ENCODE measurements around the gene ITCH. TPM values are rescaled to one million over a fixed set of nuclear protein-coding genes. Genes with fewer than 3 reads are reported as not detected.

ITCH gene
- total and polyA plus RNA-seq, 7 experiments from 2014 or later: 14.6 to 70.4 (median 58.9) TPM

DNA sequence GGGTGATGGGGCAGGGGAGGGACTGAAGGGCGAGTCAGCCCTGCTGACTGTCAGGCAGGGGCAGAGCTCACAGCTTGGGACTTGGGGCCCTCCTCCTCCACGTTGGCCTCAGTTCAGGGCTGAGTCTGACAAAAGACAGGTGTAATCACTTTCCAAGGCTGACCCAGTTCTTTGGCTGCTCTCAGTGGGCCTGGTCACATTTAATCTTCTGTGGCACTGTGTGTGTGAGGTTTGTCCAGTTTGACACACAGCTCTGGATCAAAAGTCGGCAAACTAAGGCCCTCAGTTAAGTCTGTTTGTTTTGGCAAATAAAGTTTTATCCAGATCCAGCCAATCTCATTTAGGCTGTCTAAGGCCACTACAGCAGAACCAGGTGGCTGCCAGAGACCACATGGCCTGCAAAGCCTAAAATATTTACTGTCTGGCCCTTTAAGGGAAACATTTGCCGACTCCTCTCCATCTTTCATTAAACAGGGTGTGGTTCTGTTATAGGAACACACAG lies 190.3 kb downstream of the ITCH start:
- Histone ChIP-seq H3K27ac (ENCODE audit: low read depth, low read length) (no peak overlapping the region), H3K36me3 (ENCODE audit: control insufficient read depth in 2 of 3, insufficient read depth in 3 of 3, low read length in 3 of 3) (no peaks in the 10 kb centered on the region), H3K27me3 (ENCODE audit: control insufficient read depth in 2 of 2, insufficient read depth in 2 of 2, low read length in 2 of 2) (no peaks in the 10 kb centered on the region), H3K4me3 (ENCODE audit: low read length) (no peak overlapping the region), H3K9me3 (ENCODE audit: control insufficient read depth in 2 of 3, low read length in 3 of 3) (no peaks in the 10 kb centered on the region), H3K4me1 (ENCODE audit: control insufficient read depth in 2 of 2, insufficient read depth in 2 of 2, low read length in 2 of 2) (peaks cover 4 to 8% of the 10 kb centered on the region in 2 donors)
- H3K36me3 Mint-ChIP-seq: no peaks in the 10 kb centered on the region
- ChIA-PET POLR2A (no interaction called here), CTCF (no interaction called here)
- no peak overlapping the region for H3K4me3 Mint-ChIP-seq
- intact Hi-C loops (cut with micrococcal nuclease): no loop called here
- H3K27me3 Mint-ChIP-seq: no peaks in the 10 kb centered on the region
- DNase-seq (no peak), ATAC-seq (no peak)
- no peaks in the 10 kb centered on the region for H3K9me3 Mint-ChIP-seq
- peaks cover 8 to 16% (median 13%) of the 10 kb centered on the region in 7 donors for H3K4me1 Mint-ChIP-seq
- H3K27ac Mint-ChIP-seq: no peak overlapping the region

DNA sequence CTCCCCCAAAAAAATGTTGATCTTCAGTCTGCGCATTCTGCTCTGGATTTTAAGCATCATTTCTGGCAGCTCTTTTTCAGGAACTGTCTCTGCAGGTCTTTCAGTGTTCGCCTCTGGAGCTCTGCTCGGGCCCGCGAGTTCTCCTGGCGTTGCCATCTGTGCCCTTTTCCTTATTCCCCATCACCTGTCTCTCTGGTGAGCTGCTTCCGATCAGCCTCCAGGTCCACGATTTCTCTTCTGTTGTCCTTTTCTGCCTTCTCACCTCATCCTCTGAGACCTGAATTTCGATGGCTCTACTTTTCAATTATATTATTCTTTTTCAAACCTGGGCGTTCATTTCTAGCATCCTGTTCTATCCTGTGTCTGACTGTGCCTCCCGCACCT lies 194.9 kb downstream of the ITCH start:
- DNase-seq: no peak
- H3K36me3 Mint-ChIP-seq: peaks cover 0 to 2% (median 0%) of the 10 kb centered on the region in 5 donors
- intact Hi-C loops (cut with micrococcal nuclease): loop anchor here (1.0 to 2.0 kb wide), 8 partner anchors 13 to 825 kb away; partner anchors contain the start of genes AHCY (in 2 of the 2), DYNLRB1 (in 1 of the 2) and TP53INP2 (in 1 of the 2)
- Histone ChIP-seq H3K27me3 (ENCODE audit: control insufficient read depth in 2 of 2, insufficient read depth in 2 of 2, low read length in 2 of 2) (no peaks in the 10 kb centered on the region), H3K4me3 (ENCODE audit: low read length) (peak overlapping the region; percentile 70), H3K4me1 (ENCODE audit: control insufficient read depth in 2 of 2, insufficient read depth in 2 of 2, low read length in 2 of 2) (peaks cover 4 to 8% of the 10 kb centered on the region in 2 donors), H3K36me3 (ENCODE audit: control insufficient read depth in 2 of 3, insufficient read depth in 3 of 3, low read length in 3 of 3) (no peaks in the 10 kb centered on the region), H3K9me3 (ENCODE audit: control insufficient read depth in 2 of 3, low read length in 3 of 3) (no peaks in the 10 kb centered on the region), H3K27ac (ENCODE audit: low read depth, low read length) (peak overlapping the region; percentile 97)
- POLR2A ChIA-PET: interaction anchor here (0.5 to 1.2 kb wide), 4 partner anchors 14 to 924 kb away, joined by 3 read pairs; partner anchors contain the start of genes DYNLRB1 and ITCH
- peaks cover 0 to 2% (median 0%) of the 10 kb centered on the region in 11 donors for H3K9me3 Mint-ChIP-seq
- peak overlapping the region; percentile 70 to 95 (median 88) for H3K27ac Mint-ChIP-seq
- CTCF ChIA-PET: no interaction called here
- peak overlapping the region; percentile 68 to 90 (median 85) for H3K4me3 Mint-ChIP-seq
- H3K27me3 Mint-ChIP-seq: no peaks in the 10 kb centered on the region
- H3K4me1 Mint-ChIP-seq: peaks cover 8 to 14% (median 13%) of the 10 kb centered on the region in 7 donors
- no peak for ATAC-seq

DNA sequence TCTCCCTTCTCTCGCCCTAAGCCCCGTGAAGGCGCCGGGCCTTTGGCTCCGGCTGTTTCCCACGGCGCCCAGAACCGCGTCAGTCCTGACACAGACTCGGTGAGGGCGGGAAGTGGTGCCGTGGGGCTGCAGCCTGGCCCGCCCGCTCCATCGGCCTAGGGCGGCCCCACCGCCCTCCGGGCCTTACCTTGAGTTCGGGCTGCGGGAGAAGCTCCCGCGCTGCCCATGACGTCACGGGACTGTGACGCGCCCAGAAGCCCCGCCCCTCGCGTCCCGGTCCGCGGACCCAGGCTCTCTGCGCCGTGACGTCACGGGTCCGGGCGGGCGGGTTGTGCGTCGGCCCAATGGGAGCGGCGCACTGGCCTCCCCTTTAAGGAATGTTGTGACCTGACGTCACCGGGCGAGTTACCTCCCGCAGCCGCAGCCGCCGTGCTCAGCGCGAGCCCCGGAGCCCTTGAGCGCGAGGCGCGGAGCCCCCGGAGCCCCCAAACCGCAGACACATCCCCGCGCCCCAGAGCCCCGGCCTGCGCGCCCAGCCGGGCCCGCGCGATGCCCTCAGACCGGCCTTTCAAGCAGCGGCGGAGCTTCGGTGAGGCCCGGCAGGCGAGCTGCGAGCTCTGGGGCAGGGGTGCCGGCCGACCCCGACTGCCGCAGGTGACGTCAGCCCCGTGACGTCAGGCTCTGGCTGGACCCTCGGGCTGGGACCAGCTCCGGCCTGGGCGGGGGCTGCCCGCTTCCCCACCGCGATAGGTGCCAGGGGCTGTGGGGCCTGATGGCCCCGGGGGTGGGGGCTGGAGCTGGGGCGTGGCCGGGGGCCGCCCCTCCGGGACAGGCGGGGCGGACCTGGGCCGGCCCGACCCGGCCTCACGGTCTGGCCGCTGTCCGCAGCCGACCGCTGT lies 195.5 kb downstream of the ITCH start, which contains the start of gene MAP1LC3A:
TSS of gene MAP1LC3A (plus strand) at position 399 of the 899 bp plus-strand sequence. CDS start at position 550, 151 bp downstream.
- DNase-seq: peak; percentile 87 to 96 (median 89)
- H3K4me1 Mint-ChIP-seq: peaks cover 8 to 14% (median 13%) of the 10 kb centered on the region in 7 donors
- peak within 1 kb of the TSS; percentile 97 for H3K27ac ChIP-seq (ENCODE audit: low read depth, low read length)
- H3K36me3 Mint-ChIP-seq: peaks cover 0 to 2% (median 0%) of the 10 kb centered on the region in 5 donors
- peaks cover 4 to 8% of the 10 kb centered on the region in 2 donors for H3K4me1 ChIP-seq (ENCODE audit: control insufficient read depth in 2 of 2, insufficient read depth in 2 of 2, low read length in 2 of 2)
- intact Hi-C loops (cut with micrococcal nuclease): loop anchor here (1.0 to 2.0 kb wide), 8 partner anchors 14 to 826 kb away; partner anchors contain the start of genes AHCY (in 2 of the 2), DYNLRB1 (in 1 of the 2) and TP53INP2 (in 1 of the 2)
- H3K9me3 Mint-ChIP-seq: peaks cover 0 to 2% (median 0%) of the 10 kb centered on the region in 11 donors
- no peaks in the 10 kb centered on the region for H3K27me3 Mint-ChIP-seq
- H3K27ac Mint-ChIP-seq: peak within 1 kb of the TSS; percentile 78 to 95 (median 88)
- ChIA-PET CTCF (no interaction called here), POLR2A (interaction anchor here (0.6 to 1.2 kb wide), 3 partner anchors 15 to 923 kb away, joined by 3 to 4 read pairs (median 3); no protein-coding TSS in a partner anchor)
- H3K4me3 Mint-ChIP-seq: peak within 1 kb of the TSS; percentile 69 to 90 (median 85)
- peak; percentile 94 for ATAC-seq
- no peaks in the 10 kb centered on the region for H3K27me3 ChIP-seq (ENCODE audit: control insufficient read depth in 2 of 2, insufficient read depth in 2 of 2, low read length in 2 of 2)
- no peaks in the 10 kb centered on the region for H3K36me3 ChIP-seq (ENCODE audit: control insufficient read depth in 2 of 3, insufficient read depth in 3 of 3, low read length in 3 of 3)
- H3K4me3 ChIP-seq (ENCODE audit: low read length): peak within 1 kb of the TSS; percentile 70
- no peaks in the 10 kb centered on the region for H3K9me3 ChIP-seq (ENCODE audit: control insufficient read depth in 2 of 3, low read length in 3 of 3)

DNA sequence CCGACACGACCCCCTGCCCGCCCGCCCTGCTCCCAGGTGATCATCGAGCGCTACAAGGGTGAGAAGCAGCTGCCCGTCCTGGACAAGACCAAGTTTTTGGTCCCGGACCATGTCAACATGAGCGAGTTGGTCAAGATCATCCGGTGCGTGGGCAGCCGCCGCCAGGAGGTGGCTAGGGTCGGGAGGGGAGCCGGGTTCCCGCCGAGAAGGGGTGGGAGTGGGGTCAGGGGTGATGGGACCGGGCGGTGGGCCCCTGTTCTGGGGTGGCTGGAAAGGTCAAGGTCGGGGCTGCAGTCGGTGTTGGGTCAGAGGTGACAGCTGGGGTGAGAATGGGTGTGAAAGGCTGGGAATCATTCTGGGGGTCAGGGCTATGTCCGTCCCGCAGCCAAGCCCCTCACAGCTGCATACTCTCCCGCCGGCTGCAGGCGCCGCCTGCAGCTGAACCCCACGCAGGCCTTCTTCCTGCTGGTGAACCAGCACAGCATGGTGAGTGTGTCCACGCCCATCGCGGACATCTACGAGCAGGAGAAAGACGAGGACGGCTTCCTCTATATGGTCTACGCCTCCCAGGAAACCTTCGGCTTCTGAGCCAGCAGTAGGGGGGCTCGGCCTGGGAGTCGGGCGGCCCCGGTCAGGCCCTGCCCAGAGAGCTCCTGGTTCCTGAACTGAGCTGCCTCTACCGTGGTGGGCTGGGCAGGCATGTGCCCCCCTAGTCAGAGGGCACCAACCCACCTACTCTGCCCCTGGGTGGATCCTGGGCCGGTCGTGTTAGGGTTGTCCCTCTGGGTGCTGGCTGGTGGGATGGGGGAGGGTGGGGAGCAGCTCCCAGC lies 196.5 kb downstream of the ITCH start:
- Histone ChIP-seq H3K4me1 (ENCODE audit: control insufficient read depth in 2 of 2, insufficient read depth in 2 of 2, low read length in 2 of 2) (peaks cover 4 to 8% of the 10 kb centered on the region in 2 donors), H3K27ac (ENCODE audit: low read depth, low read length) (peak overlapping the region; percentile 97), H3K9me3 (ENCODE audit: control insufficient read depth in 2 of 3, low read length in 3 of 3) (no peaks in the 10 kb centered on the region), H3K27me3 (ENCODE audit: control insufficient read depth in 2 of 2, insufficient read depth in 2 of 2, low read length in 2 of 2) (no peaks in the 10 kb centered on the region), H3K36me3 (ENCODE audit: control insufficient read depth in 2 of 3, insufficient read depth in 3 of 3, low read length in 3 of 3) (no peaks in the 10 kb centered on the region), H3K4me3 (ENCODE audit: low read length) (no peak overlapping the region)
- DNase-seq (peak in 4 of 9 donors; percentile 22 to 41 (median 28)), ATAC-seq (no peak)
- peaks cover 0 to 2% (median 0%) of the 10 kb centered on the region in 11 donors for H3K9me3 Mint-ChIP-seq
- no peaks in the 10 kb centered on the region for H3K27me3 Mint-ChIP-seq
- H3K4me3 Mint-ChIP-seq: peak overlapping the region; percentile 60 to 82 (median 75)
- intact Hi-C loops (cut with micrococcal nuclease): loop anchor here (2.0 kb wide), 3 partner anchors 15 to 827 kb away; no protein-coding TSS in a partner anchor
- H3K36me3 Mint-ChIP-seq: peaks cover 0 to 2% (median 0%) of the 10 kb centered on the region in 5 donors
- peaks cover 8 to 14% (median 13%) of the 10 kb centered on the region in 7 donors for H3K4me1 Mint-ChIP-seq
- ChIA-PET CTCF (no interaction called here), POLR2A (interaction anchor here (1.0 kb wide), 1 partner anchor 29 kb away, joined by 4 read pairs; no protein-coding TSS in a partner anchor)
- H3K27ac Mint-ChIP-seq: peak overlapping the region in 8 of 9 donors; percentile 63 to 95 (median 82)

DNA sequence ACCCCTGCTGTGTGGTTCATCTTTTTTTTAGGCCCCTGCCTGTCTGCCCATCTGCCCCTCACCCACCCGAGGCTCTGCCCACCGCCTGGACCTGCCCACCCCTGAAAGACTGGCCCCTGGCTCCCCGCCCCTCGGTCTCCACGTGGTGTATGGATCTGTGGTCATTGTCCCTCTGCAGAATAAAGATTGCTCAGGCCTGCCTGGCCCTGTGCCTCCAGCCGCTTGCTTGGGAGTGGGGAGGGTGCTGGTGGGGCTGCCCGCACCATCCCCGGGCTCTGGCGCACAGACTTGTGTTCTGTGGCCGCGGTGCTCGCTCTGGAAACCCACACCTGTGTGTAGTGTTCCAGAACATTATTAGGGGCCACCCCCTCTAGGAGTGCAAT lies 197.1 kb downstream of the ITCH start:
- peak overlapping the region; percentile 97 for H3K27ac ChIP-seq (ENCODE audit: low read depth, low read length)
- peaks cover 4 to 8% of the 10 kb centered on the region in 2 donors for H3K4me1 ChIP-seq (ENCODE audit: control insufficient read depth in 2 of 2, insufficient read depth in 2 of 2, low read length in 2 of 2)
- ChIA-PET POLR2A (no interaction called here), CTCF (no interaction called here)
- no peak overlapping the region for H3K4me3 ChIP-seq (ENCODE audit: low read length)
- H3K4me3 Mint-ChIP-seq: peak overlapping the region in 9 of 10 donors; percentile 47 to 82 (median 70)
- DNase-seq (peak in 1 of 9 donors; percentile 14), ATAC-seq (no peak)
- H3K9me3 Mint-ChIP-seq: peaks cover 0 to 2% (median 0%) of the 10 kb centered on the region in 11 donors
- H3K4me1 Mint-ChIP-seq: peaks cover 8 to 14% (median 13%) of the 10 kb centered on the region in 7 donors
- H3K27me3 ChIP-seq (ENCODE audit: control insufficient read depth in 2 of 2, insufficient read depth in 2 of 2, low read length in 2 of 2): no peaks in the 10 kb centered on the region
- no peaks in the 10 kb centered on the region for H3K9me3 ChIP-seq (ENCODE audit: control insufficient read depth in 2 of 3, low read length in 3 of 3)
- no peaks in the 10 kb centered on the region for H3K27me3 Mint-ChIP-seq
- intact Hi-C loops (cut with micrococcal nuclease): no loop called here
- H3K27ac Mint-ChIP-seq: peak overlapping the region in 7 of 9 donors; percentile 69 to 94 (median 77)
- peaks cover 0 to 2% (median 0%) of the 10 kb centered on the region in 5 donors for H3K36me3 Mint-ChIP-seq
- H3K36me3 ChIP-seq (ENCODE audit: control insufficient read depth in 2 of 3, insufficient read depth in 3 of 3, low read length in 3 of 3): no peaks in the 10 kb centered on the region

Measured in naive thymus-derived CD4-positive, alpha-beta T cell (primary cell).